ENCODE data around the gene FBXL16. TPM values are rescaled to one million over a fixed set of nuclear protein-coding genes. Genes with fewer than 3 reads are reported as not detected.

Gene FBXL16
- total and polyA plus RNA-seq, 4 donors: under 0.01 to 0.14 TPM; not detected in 2

DNA sequence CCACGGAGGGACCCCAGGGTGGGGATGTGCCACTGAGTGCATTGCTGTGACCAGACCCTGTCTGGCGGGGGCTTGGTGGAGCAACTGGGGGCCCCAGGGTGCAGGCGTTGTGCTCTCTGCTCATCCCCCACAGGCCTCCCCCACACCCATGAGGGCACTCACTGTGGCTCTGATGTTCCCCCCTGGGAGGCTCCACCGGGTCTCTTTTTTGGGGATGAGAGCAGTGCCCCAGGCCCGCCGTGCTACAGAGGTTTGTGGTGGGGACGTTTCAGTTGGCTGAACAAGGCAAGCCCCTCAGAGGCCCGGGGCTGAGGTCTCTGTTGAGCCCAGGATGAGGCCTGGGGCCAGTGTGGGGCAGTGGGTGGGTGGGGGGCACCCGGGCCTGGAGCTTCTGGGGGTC is 18.1 kb upstream of the FBXL16 start:
- no peaks in the 10 kb centered on the region for H3K36me3 ChIP-seq (ENCODE audit: control insufficient read depth in 4 of 4, insufficient read depth in 3 of 4, low read depth in 1 of 4, low read length in 3 of 4)
- DNase-seq (ENCODE audit: low spot score): no peak
- no peak overlapping the region for H3K27ac ChIP-seq (ENCODE audit: low read depth in 1 of 2, low read length in 2 of 2)
- H3K9ac ChIP-seq (ENCODE audit: low read depth in 1 of 2, low read length in 2 of 2): no peak overlapping the region
- no peaks in the 10 kb centered on the region for H3K9me3 ChIP-seq (ENCODE audit: control insufficient read depth in 4 of 4, low read length in 3 of 4)
- TF ChIP-seq ATF3 (IDR thresholded peaks at IDR 0.05): no peak
- no peak for TF ChIP-seq NR2F2 (IDR thresholded peaks at IDR 0.05)
- TF ChIP-seq FOXA2 (IDR thresholded peaks at IDR 0.05): no peak
- TF ChIP-seq HNF4A (conservative IDR thresholded peaks at IDR 0.05): no peak
- TF ChIP-seq ZBTB33 (IDR thresholded peaks at IDR 0.05): no peak
- TF ChIP-seq JUND (IDR thresholded peaks at IDR 0.05): no peak
- no peak for TF ChIP-seq EGR1 (IDR thresholded peaks at IDR 0.05; ENCODE audit: low read depth in 2 of 2)
- TF ChIP-seq RAD21 (IDR thresholded peaks at IDR 0.05): no peak
- TF ChIP-seq, protein P1, sequence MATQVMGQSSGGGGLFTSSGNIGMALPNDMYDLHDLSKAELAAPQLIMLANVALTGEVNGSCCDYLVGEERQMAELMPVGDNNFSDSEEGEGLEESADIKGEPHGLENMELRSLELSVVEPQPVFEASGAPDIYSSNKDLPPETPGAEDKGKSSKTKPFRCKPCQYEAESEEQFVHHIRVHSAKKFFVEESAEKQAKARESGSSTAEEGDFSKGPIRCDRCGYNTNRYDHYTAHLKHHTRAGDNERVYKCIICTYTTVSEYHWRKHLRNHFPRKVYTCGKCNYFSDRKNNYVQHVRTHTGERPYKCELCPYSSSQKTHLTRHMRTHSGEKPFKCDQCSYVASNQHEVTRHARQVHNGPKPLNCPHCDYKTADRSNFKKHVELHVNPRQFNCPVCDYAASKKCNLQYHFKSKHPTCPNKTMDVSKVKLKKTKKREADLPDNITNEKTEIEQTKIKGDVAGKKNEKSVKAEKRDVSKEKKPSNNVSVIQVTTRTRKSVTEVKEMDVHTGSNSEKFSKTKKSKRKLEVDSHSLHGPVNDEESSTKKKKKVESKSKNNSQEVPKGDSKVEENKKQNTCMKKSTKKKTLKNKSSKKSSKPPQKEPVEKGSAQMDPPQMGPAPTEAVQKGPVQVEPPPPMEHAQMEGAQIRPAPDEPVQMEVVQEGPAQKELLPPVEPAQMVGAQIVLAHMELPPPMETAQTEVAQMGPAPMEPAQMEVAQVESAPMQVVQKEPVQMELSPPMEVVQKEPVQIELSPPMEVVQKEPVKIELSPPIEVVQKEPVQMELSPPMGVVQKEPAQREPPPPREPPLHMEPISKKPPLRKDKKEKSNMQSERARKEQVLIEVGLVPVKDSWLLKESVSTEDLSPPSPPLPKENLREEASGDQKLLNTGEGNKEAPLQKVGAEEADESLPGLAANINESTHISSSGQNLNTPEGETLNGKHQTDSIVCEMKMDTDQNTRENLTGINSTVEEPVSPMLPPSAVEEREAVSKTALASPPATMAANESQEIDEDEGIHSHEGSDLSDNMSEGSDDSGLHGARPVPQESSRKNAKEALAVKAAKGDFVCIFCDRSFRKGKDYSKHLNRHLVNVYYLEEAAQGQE (IDR thresholded peaks at IDR 0.05): no peak
- TF ChIP-seq, protein P2, sequence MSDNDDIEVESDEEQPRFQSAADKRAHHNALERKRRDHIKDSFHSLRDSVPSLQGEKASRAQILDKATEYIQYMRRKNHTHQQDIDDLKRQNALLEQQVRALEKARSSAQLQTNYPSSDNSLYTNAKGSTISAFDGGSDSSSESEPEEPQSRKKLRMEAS (IDR thresholded peaks at IDR 0.05): no peak
- TF ChIP-seq HNF4G (IDR thresholded peaks at IDR 0.05): no peak
- TF ChIP-seq YY1 (IDR thresholded peaks at IDR 0.05): no peak
- no peak for TF ChIP-seq GABPA (IDR thresholded peaks at IDR 0.05 in 1 of 2, conservative IDR thresholded peaks at IDR 0.05 in 1 of 2)
- TF ChIP-seq SP1 (IDR thresholded peaks at IDR 0.05): no peak
- TF ChIP-seq TAF1 (conservative IDR thresholded peaks at IDR 0.05): no peak
- TF ChIP-seq, protein P3, sequence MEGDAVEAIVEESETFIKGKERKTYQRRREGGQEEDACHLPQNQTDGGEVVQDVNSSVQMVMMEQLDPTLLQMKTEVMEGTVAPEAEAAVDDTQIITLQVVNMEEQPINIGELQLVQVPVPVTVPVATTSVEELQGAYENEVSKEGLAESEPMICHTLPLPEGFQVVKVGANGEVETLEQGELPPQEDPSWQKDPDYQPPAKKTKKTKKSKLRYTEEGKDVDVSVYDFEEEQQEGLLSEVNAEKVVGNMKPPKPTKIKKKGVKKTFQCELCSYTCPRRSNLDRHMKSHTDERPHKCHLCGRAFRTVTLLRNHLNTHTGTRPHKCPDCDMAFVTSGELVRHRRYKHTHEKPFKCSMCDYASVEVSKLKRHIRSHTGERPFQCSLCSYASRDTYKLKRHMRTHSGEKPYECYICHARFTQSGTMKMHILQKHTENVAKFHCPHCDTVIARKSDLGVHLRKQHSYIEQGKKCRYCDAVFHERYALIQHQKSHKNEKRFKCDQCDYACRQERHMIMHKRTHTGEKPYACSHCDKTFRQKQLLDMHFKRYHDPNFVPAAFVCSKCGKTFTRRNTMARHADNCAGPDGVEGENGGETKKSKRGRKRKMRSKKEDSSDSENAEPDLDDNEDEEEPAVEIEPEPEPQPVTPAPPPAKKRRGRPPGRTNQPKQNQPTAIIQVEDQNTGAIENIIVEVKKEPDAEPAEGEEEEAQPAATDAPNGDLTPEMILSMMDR (IDR thresholded peaks at IDR 0.05; ENCODE audit: low read depth, low read length, missing input control): no peak
- WGBS: 87% methylated on average over 9 of the region's 9 CpGs
- H3K4me3 ChIP-seq (ENCODE audit: low read depth in 1 of 3, low read length in 3 of 3): no peak overlapping the region
- peaks cover 0 to 2% (median 0%) of the 10 kb centered on the region in 4 donors for H3K27me3 ChIP-seq (ENCODE audit: control insufficient read depth in 4 of 4, insufficient read depth in 4 of 4, low read length in 3 of 4)
- peaks cover 16 to 32% (median 31%) of the 10 kb centered on the region in 4 donors for H3K4me1 ChIP-seq (ENCODE audit: control insufficient read depth in 4 of 4, insufficient read depth in 4 of 4, low read length in 3 of 4)

Measured in liver (tissue), 9 donors.